HG02571 (cell line): Measurements from ENCODE around the gene SMURF1.

Experiments
- ATAC-seq: cut with Tn5 transposase; IDR thresholded peaks from one replicate; pipeline ENCODE4 v1.9.1; 2021; ENCODE audit warnings: mild to moderate bottlenecking, moderate library complexity; ENCODE audit not compliant: unreplicated experiment

The SMURF1 gene

GRCh38 chr7:98994046-98994944, 149.6 kb downstream of the SMURF1 start:
- ATAC-seq, result no peak

DNA sequence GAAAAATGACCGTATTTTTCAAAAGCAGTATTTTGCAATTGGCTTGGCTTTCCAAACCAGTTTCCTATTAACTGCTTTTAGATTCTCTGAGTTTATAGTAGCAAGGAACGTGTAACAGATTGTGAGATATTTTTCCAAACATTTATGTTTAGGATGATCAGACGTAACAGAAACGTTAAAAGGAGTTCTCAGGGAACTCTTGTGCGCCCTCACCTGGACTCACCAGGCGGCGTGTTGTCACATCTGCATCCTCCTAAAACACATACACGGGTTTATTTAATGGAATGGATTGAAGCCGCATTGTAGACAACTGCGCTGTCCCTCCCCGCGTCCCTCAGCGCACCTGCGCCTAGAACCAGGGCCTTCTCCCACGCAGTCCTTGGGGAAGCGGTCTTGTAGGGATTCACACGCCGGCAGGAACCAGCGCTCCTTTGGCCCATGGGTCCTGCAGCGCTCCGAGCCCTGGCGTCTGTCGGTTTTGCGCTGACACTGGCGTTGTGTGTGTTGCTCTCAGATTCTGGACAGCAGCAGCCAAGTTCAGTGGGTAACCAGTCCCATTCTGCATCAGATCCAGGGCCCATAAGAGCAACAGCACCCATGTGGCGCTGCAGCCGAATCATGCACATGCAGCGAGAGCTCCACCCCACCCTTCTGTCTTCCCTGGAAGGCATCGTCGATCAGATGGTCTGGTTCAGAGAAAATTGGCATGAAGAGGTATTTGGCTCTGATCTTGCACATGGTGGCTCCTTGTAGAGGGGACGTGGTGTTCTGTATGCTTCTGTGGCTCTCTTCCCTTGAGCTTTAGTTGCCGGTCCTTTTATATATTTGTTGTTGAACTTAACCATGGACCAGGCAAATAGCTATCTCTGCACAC, 150.6 kb downstream of the SMURF1 start:
- no peak for ATAC-seq

DNA sequence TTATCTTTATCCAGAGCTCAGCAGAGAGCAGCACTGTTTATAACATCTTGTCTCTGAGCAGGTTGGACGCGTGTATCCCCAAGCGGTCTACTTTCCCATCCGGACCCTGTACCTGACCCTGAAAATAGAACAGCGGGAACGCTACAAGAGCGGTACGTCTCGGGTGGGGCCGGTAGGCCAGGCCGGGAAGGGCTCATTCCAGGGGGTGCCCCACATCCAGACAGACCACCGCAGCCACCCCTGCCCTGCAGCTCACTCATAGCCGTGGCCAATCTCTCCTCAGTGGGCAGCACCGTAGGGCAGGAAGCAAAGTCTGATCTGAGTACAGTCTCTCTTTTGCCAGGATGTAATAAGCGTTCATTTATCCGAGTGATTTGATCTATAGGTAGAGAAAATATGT, 151.8 kb downstream of the SMURF1 start:
- ATAC-seq, result no peak

- no peak for ATAC-seq
These were observed 152.8 kb downstream of the SMURF1 start for GRCh38 chr7:98991141-98991540.

- no peak for ATAC-seq
These were observed 153.6 kb downstream of the SMURF1 start for GRCh38 chr7:98990356-98990755.

GRCh38 chr7:98988641-98989040, 155.3 kb downstream of the SMURF1 start:
- no peak for ATAC-seq

- ATAC-seq, result no peak
These were observed 158.0 kb downstream of the SMURF1 start for GRCh38 chr7:98985945-98986344.

DNA sequence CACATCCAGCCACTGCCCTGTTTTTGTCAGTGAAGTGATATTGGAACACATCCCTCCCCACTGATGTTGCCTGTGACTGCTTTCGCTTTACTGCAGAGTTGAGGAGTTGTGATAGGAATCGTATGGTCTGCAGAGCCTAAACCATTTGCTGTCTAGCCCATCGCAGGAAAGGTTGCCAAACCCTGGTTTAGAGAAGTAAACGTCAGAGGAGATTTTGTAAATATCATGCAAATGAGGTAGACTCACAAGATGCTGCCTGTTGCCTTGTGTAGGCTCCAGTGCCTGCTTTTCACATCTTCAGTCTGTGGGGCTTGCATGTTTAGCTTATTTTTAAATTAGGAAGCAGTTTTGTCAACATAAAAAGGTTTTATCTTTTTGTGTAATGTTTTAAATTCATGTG, 158.5 kb downstream of the SMURF1 start:
- no peak for ATAC-seq

DNA sequence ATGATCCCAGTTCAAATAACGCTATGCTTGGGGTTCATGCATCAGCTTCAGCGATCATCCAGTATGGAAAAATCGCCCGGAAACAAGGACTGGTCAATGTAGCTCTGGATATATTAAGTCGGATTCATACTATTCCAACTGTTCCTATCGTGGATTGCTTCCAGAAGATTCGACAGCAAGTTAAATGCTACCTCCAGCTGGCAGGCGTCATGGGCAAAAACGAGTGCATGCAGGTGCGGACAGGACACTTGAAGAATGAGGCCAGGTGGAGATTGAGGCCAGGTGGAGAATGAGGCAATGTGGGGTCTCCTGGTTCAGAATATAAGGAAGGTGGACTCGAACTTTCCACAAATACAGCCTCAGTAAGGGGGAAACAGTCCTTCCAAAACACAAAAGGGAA, 159.8 kb downstream of the SMURF1 start:
- ATAC-seq, result no peak

- no peak for ATAC-seq
These were observed 161.2 kb downstream of the SMURF1 start for GRCh38 chr7:98982686-98983085.

- no peak for ATAC-seq
These were observed 162.2 kb downstream of the SMURF1 start for GRCh38 chr7:98981701-98982100.

GRCh38 chr7:98978672-98979071, 165.2 kb downstream of the SMURF1 start:
- ATAC-seq, result no peak
